ENCODE results near the gene BORCS8.

The BORCS8 gene

DNA sequence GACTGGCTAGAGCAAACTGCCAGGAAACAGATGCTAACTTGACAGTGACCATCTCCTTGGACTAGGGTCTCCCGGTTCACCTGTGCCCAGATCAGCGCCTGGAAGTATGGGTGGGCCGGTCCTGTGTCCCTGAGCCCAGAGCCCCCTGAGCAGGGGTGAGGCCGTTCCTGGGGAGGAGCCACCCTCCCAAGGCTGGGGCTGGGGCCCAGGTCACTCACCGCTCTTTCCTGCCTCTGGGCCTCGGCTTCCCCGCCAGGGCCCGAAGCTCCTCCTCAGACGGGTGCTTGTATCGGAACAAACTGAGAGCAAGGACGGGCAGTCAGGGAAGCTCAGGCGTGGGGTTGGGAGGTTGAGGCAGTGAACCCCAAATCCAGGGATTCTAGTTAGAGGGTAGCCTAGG lies 59.0 kb downstream of the BORCS8 start:
- TF ChIP-seq, protein P1, sequence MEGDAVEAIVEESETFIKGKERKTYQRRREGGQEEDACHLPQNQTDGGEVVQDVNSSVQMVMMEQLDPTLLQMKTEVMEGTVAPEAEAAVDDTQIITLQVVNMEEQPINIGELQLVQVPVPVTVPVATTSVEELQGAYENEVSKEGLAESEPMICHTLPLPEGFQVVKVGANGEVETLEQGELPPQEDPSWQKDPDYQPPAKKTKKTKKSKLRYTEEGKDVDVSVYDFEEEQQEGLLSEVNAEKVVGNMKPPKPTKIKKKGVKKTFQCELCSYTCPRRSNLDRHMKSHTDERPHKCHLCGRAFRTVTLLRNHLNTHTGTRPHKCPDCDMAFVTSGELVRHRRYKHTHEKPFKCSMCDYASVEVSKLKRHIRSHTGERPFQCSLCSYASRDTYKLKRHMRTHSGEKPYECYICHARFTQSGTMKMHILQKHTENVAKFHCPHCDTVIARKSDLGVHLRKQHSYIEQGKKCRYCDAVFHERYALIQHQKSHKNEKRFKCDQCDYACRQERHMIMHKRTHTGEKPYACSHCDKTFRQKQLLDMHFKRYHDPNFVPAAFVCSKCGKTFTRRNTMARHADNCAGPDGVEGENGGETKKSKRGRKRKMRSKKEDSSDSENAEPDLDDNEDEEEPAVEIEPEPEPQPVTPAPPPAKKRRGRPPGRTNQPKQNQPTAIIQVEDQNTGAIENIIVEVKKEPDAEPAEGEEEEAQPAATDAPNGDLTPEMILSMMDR (IDR thresholded peaks at IDR 0.05; ENCODE audit: low read length, missing control alignments) = no peak
- no peak for DNase-seq (ENCODE audit: low read depth)

DNA sequence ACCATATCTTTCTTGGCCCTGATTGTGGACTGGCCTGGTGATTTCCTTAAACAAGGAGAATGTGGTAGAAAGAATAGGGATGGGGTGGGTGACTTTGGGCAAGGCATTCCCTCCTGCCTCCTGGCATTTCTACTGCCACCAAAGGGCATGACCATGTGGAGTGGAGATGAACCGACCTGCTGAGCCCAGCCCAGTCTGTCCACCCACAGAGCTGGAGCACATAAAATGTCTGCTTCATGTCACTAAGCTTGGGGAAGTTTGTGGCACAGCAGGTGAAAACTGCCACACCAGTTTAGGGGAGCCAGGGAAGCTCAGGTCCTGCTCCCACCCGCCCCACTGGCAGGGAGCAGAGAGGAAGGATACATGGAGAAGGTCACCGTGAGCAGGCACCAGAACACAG lies 60.0 kb downstream of the BORCS8 start:
- TF ChIP-seq, protein P1 (IDR thresholded peaks at IDR 0.05; ENCODE audit: low read length, missing control alignments) = no peak
- no peak for DNase-seq (ENCODE audit: low read depth)
- H3K4me3 ChIP-seq (replicated peaks; ENCODE audit: low read depth, low read length) = no peak overlapping the region

More for the DNA sequence above, 59.0 kb downstream of the BORCS8 start:
- no peak overlapping the region for H3K4me3 ChIP-seq (replicated peaks; ENCODE audit: low read depth, low read length)

Data from fibroblast of pulmonary artery (primary cell).